Mammary epithelial cell (primary cell): ENCODE data around the gene ADAM15.

ENCODE experiments used
- EZH2 ChIP-seq: IDR thresholded peaks from 2 replicates; pipeline ENCODE4 v1.6.1; 2012; ENCODE audit warnings: low read length, inconsistent platforms, borderline replicate concordance
- TF ChIP-seq, protein P1 (sequence below), 2 donors: IDR thresholded peaks in 1 of 2; conservative IDR thresholded peaks in 1 of 2; 2 replicates each; pipeline ENCODE4 v1.5.1; 2011 to 2012; ENCODE audit warnings: inconsistent platforms in 2 of 2, low read length in 2 of 2, mild to moderate bottlenecking in 2 of 2, control low read depth in 1 of 2, low read depth in 1 of 2; ENCODE audit not compliant: insufficient read depth in 1 of 2; ENCODE audit errors: extremely low read depth in 1 of 2

DNA sequence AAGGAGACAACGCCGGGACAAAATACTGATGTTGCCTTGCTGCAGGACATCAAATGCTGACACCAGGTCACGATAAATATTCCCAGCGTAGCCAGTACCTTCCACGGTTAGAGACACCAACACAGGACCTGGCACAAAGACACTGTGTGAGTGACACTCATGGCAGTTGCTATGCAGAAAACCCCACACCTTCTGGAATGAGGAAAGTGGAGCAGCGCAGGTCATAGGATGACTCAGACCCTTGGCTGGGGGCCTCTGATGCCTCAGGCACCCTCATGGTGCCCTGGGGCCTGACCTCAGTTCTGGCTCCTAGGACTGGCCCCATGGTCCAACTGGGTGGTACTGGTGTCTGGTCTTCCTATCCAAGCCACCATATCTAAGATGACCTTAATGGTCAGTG is 24.5 kb upstream of the ADAM15 start:
- TF ChIP-seq, protein P1, sequence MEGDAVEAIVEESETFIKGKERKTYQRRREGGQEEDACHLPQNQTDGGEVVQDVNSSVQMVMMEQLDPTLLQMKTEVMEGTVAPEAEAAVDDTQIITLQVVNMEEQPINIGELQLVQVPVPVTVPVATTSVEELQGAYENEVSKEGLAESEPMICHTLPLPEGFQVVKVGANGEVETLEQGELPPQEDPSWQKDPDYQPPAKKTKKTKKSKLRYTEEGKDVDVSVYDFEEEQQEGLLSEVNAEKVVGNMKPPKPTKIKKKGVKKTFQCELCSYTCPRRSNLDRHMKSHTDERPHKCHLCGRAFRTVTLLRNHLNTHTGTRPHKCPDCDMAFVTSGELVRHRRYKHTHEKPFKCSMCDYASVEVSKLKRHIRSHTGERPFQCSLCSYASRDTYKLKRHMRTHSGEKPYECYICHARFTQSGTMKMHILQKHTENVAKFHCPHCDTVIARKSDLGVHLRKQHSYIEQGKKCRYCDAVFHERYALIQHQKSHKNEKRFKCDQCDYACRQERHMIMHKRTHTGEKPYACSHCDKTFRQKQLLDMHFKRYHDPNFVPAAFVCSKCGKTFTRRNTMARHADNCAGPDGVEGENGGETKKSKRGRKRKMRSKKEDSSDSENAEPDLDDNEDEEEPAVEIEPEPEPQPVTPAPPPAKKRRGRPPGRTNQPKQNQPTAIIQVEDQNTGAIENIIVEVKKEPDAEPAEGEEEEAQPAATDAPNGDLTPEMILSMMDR (conservative IDR thresholded peaks at IDR 0.05 in 1 of 2, IDR thresholded peaks at IDR 0.05 in 1 of 2; ENCODE audit: extremely low read depth in 1 of 2, insufficient read depth in 1 of 2, low read depth in 1 of 2, low read length in 2 of 2), result no peak
- no peak for TF ChIP-seq EZH2
